SJSA1 (cell line): ENCODE measurements around the gene NTRK1. TPM values are rescaled to one million over a fixed set of nuclear protein-coding genes. Genes with fewer than 3 reads are reported as not detected.

ENCODE experiments used
- DNase-seq, 2 experiments: peaks; one replicate each; pipeline ENCODE4 v3.0.0-alpha.2; 2015 to 2020; ENCODE audit warnings: low spot score in 2 of 2, low read depth in 1 of 2
- H3K27ac ChIP-seq: fragments of 250-450 bp; sonication (Bioruptor Pico); 2 replicates; pipeline ENCODE4 v1.5.1; 2020; ENCODE audit warnings: mild to moderate bottlenecking, moderate library complexity
- H3K27me3 ChIP-seq: fragments of 250-450 bp; sonication (Bioruptor Pico); replicated peaks from 2 replicates; pipeline ENCODE4 v1.5.1; 2020; ENCODE audit warnings: mild to moderate bottlenecking, moderate library complexity
- H3K36me3 ChIP-seq: fragments of 250-450 bp; sonication (Bioruptor Pico); 2 replicates; pipeline ENCODE4 v1.5.1; 2020; ENCODE audit warnings: mild to moderate bottlenecking
- H3K4me1 ChIP-seq: fragments of 250-450 bp; sonication (Bioruptor Pico); replicated peaks from 2 replicates; pipeline ENCODE4 v1.6.1; 2021; ENCODE audit warnings: mild to moderate bottlenecking
- H3K4me3 ChIP-seq: fragments of 250-450 bp; sonication (Bioruptor Pico); 2 replicates; pipeline ENCODE4 v1.5.1; 2020; ENCODE audit warnings: mild to moderate bottlenecking
- H3K9me3 ChIP-seq: fragments of 250-450 bp; sonication (Bioruptor Pico); replicated peaks from 2 replicates; pipeline ENCODE4 v1.5.1; 2020; ENCODE audit warnings: mild to moderate bottlenecking
- total RNA-seq: library from RNA; depleted of rRNA; stranded (reverse); fragments of >200 nt; shearing (Covaris generic); gene quantifications from 2 replicates; pipeline ENCODE4 v1.2.3, GENCODE V29; 2014

Gene NTRK1
- total RNA-seq, 1 experiment from 2014 or later: not detected

DNA sequence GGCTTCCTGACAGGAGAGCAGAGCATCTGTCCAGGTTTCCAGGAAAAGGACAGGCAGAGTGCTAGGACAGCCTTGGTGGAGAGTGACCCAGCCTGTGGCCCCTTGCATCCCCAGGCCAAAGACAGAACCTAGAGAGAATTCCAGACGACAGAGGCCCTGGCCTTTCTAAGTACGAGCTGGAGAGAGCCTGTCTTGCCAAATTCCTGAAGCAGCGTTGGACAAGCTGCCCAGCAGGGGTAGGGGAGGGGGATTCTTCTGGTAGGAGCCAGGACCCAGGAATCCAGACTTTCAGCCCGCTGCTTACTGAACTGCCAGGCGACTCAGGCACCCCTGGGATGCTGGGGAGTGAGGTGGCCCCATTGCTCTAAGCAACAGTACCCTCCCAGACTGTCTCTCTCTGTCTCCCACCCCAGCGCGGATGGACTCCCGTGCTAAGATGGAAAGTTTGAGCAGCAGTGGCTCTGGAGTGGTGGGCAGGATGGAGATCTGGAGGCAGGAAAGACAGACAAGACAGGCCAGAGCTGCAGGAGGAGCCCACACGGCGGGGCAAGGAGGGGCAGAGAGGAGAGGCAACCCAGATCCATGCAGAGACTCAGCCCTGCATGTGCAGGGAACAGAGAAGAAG, 24.0 kb downstream of the NTRK1 start:
- H3K4me1 ChIP-seq: no peaks in the 10 kb centered on the region
- no peaks in the 10 kb centered on the region for H3K36me3 ChIP-seq
- H3K27me3 ChIP-seq: peaks cover 17% of the 10 kb centered on the region; the same call in 1 of the 2 replicates

DNA sequence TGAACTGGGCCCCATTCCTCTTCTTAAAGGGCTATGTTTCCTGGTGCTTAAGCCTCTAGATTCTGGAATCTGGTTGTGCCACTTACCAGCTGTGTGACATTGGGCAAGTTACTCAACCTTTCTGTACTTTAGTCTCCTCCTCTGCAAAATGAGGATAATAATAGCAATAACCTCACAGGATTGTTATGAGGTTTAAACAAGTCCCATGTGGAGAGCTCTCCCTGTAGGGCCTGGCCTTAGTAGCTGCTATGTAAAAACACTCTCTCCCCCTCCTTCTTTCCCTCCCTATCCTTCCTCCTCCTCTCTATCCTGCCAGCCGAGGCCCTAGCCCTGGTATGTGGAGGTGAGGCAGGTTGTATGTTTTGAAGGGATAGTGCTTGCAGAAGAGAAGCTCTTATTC, 24.6 kb downstream of the NTRK1 start:
- no peak for DNase-seq
- Histone ChIP-seq H3K27ac (no peak overlapping the region), H3K36me3 (no peaks in the 10 kb centered on the region), H3K9me3 (no peaks in the 10 kb centered on the region), H3K27me3 (peaks cover 10% of the 10 kb centered on the region; the same call in 1 of the 2 replicates), H3K4me1 (no peaks in the 10 kb centered on the region), H3K4me3 (no peak overlapping the region)

More for the DNA sequence above, 24.0 kb downstream of the NTRK1 start:
- DNase-seq: no peak
- Histone ChIP-seq H3K27ac (no peak overlapping the region), H3K4me3 (no peak overlapping the region), H3K9me3 (no peaks in the 10 kb centered on the region)

DNA sequence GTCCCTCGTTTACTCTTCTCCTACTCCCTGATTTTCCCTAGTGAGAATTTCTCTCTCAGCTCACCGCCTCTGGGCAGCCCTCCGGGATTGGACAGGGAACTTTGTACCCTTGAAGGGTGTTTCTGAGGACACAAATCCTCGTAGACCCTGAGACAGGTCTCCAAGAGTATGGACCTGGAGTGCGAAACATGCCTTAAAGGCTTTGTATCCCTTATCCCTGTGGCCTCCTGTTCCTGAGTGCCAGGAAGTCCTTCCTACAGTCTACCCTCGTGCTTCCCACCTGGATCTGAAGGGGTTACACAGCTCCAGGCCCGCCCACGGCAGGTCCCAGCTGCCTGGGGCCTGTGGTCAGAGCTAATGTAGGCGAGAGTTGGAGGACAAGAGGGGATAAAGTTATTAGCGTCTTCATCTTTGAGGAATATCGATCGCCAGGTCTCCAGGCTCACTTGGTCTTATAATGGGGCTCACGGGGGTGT, 25.3 kb downstream of the NTRK1 start:
- H3K9me3 ChIP-seq: no peaks in the 10 kb centered on the region
- H3K36me3 ChIP-seq: no peaks in the 10 kb centered on the region
- H3K27ac ChIP-seq: no peak overlapping the region
- no peak for DNase-seq
- H3K4me3 ChIP-seq: no peak overlapping the region
- H3K27me3 ChIP-seq: peaks cover 4% of the 10 kb centered on the region; the same call in 1 of the 2 replicates
- no peaks in the 10 kb centered on the region for H3K4me1 ChIP-seq

DNA sequence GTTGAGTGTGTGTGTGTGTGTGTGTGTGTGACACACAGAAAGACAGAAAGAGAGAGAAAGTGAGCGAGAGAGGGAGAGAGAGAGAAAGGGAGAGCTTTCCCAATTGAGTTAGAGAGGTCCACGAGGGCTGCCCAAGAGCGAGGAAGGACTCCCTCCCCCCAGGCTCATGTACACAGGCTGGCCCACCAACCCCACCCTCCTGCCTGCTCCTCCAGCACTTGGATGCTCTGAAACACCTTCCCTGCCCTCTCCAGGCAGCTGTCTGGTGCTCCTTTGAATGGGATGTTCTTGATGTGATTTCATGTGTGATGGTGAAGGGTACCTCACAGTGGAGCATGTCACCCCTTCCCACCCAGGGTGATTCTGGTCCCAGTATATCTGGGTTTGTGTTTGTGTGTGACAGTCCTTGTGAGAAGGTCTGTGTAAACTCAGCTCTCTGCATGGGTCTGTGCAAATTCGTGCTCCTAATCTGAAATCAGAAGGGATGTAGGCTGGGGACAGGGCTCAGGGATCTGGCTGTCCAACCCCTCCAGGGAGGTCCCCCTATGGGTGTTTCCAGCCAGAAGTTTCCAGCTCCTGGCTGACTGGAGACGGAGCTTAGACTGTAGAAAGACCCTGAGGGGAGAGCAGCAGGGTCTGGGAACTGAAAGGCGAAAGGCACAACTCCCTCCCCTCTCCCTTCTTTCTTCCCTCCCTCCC, 26.1 kb downstream of the NTRK1 start:
- Histone ChIP-seq H3K4me3 (no peak overlapping the region), H3K9me3 (no peaks in the 10 kb centered on the region), H3K36me3 (no peaks in the 10 kb centered on the region), H3K4me1 (no peaks in the 10 kb centered on the region), H3K27ac (no peak overlapping the region), H3K27me3 (peaks cover 3% of the 10 kb centered on the region; the same call in 1 of the 2 replicates)
- DNase-seq: no peak

DNA sequence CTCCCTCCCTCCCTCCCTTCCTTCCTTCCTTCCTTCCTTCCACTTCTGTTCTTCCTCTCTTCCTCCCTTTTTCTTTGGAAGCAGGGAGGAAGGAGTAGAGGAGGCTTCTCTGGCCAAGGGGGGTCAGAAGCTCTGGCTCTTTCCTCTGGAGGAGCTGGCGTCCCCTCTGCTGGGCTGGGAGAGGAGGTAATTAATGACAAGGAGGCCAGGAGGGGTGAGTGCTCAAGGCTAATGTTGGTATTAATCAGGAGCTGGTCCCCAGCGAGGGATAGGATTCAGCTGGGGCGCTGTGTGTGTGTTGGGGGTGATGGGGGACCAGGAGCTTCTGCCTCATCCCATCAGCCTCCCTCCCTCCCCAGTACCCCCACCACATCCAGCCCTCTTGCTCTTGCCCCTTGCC, 26.7 kb downstream of the NTRK1 start:
- peaks cover 4% of the 10 kb centered on the region; the same call in 1 of the 2 replicates for H3K4me1 ChIP-seq
- H3K27me3 ChIP-seq: peaks cover 6% of the 10 kb centered on the region
- H3K4me3 ChIP-seq: no peak overlapping the region
- no peaks in the 10 kb centered on the region for H3K9me3 ChIP-seq
- H3K36me3 ChIP-seq: no peaks in the 10 kb centered on the region
- DNase-seq: no peak
- no peak overlapping the region for H3K27ac ChIP-seq

DNA sequence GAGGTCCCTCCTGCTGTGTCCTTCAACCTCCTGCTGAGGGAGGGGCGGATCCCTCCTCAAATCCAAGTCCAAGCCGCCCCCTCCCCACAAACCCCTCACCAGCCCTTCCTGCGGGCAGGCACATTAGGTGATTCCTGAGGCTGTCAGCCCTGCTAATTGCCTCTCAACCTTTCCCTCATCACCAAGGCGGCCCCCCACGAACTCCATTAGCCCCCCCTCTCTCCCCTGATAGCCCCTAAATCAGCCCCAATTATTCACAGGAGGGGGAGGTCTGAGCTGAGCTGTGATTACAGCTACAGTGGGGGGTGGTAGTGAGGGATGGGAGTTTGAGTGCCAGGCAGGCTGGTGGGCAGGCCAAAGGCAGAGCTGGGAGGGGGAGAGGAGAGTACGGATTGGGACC, 27.1 kb downstream of the NTRK1 start:
- Histone ChIP-seq H3K9me3 (no peaks in the 10 kb centered on the region), H3K27me3 (peaks cover 6% of the 10 kb centered on the region), H3K27ac (no peak overlapping the region), H3K4me1 (peaks cover 4% of the 10 kb centered on the region; the same call in 1 of the 2 replicates), H3K4me3 (no peak overlapping the region), H3K36me3 (no peaks in the 10 kb centered on the region)
- no peak for DNase-seq

DNA sequence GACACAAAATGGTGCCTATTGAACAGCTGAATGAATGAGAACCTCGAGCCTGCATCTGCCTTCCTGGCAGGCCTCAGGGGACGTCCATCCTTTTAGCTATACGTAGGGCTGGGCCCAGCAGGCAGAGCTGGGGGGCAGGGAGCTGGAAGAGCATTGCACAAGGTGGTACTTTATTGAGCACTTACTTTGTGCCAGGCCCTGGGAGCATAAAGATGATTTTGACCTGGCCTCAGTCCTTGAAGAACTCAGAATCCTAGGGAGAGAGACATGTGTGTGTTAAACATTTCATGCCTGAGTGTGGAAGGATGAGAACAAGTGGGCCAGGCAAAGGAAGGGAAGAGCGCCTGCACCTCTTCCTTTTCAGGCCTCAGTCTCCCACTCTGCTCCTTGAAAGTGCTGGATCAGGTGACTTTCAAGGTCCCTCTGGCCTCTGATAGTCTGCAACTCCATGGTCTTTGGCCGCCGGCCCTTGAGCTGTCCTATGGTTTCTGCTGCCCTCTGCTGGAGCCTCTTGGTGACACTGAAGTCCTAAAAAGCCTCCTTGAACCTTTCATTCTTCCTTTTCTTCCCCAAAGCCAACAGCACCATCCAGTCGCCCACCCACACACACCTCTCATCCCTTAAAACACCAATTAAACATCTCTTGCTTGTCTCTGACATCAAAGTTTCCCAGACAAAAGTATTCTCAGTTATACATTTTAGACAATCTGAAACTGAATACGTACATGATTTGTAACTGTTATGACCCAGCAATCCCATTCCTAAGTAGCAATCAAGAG, 29.3 kb downstream of the NTRK1 start:
- no peak overlapping the region for H3K27ac ChIP-seq
- no peaks in the 10 kb centered on the region for H3K9me3 ChIP-seq
- H3K36me3 ChIP-seq: no peaks in the 10 kb centered on the region
- H3K4me1 ChIP-seq: peaks cover 10% of the 10 kb centered on the region
- DNase-seq: peak; percentile 51 to 76
- peaks cover 6% of the 10 kb centered on the region for H3K27me3 ChIP-seq
- no peak overlapping the region for H3K4me3 ChIP-seq

DNA sequence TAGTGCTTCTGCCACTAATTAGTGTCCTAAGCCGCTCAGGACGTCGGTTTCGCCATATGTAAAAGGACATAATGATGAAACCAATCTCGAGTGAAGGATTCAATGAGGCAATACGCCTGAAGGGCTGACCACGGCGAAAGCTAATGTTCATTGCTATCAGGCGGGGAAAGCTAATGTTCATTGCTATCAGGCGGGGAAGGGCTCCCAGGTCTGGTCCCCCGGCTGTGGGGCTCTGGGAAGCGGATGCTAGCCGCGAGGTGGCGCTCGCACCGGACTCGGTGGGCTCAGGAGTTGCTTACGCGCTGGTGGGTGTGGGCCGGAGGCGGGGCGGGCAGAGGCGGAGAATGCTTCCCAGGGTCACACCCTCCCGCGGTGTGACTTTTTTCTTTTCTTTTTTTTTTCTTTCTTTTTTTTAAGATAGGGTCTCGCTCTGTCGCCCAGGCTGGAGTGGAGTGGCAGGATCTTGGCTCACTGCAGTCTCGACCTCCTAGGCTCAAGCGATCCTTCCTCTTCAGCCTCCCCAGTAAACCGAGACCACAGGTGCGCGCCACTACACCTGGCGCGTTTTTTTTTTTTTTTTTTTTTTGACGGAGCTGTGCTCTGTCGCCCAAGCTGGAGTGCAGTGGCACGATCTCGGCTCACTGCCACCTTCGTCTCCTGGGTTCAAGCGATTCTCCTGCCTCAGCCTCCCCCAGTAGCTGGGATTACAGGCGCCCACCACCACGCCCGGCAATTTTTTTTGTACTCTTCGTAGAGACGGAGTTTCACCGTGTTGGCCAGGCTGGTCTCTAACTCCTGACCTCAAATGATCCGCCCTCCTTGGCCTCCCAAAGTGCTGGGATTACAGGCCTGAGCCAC, 31.8 kb downstream of the NTRK1 start:
- H3K9me3 ChIP-seq: no peaks in the 10 kb centered on the region
- peak; percentile 72 to 94 for DNase-seq
- no peak overlapping the region for H3K27ac ChIP-seq
- no peak overlapping the region for H3K4me3 ChIP-seq
- H3K4me1 ChIP-seq: peaks cover 34% of the 10 kb centered on the region
- peaks cover 4% of the 10 kb centered on the region; the same call in 1 of the 2 replicates for H3K27me3 ChIP-seq
- H3K36me3 ChIP-seq: no peaks in the 10 kb centered on the region

DNA sequence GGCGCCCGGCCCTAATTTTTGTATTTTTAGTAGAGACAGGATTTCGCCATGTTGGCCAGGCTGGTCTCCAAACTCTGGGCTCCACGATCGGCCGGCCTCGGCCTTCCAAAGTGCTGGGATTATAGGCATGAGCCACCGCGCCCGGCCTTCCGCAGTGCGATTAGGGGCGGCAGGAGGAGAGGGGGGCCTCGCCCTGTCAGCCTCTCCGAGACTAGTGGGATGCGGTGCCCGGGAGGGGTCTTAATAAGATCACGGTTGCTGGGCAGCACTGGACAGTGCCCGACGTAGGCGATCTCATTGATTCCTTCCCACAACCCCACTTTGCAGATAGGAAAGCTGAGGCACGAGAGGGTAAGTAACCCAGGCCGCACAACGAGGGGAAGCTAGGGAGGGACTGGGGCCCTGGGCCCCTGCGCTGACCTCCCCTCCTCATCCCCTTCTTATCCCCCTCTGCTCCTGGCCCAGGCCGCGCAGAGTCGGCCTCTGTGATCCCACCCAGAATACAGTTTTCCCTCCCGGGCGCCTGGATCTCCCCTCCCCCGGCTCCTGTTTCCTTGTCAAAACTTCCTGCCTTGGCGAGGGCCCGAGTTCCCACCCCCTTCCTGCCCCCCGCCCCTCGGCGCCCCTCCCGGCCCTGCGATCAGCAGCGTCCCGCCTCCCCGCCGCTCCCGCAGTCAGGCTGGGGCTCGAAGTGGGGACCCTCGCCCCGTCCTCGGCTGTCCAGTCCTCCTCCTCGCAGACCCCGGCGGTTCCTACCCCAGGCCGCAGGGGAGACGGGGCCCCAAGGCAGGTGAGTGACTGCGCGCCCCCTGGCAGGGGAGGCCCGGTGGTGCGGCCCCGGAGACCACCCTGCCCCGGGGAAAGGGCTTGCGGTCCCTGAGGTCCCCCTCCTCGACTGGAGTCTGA, 32.6 kb downstream of the NTRK1 start, which contains the start of gene PEAR1:
Gene PEAR1, plus strand, starts transcription at position 671 of the 906 bp plus-strand sequence. CDS start 10,209 bp downstream, outside the sequence.
- H3K4me3 ChIP-seq: no peak within 1 kb of the TSS
- H3K27ac ChIP-seq: no peak within 1 kb of the TSS
- no peak for DNase-seq
- H3K27me3 ChIP-seq: peaks cover 4% of the 10 kb centered on the region; the same call in 1 of the 2 replicates
- H3K4me1 ChIP-seq: peaks cover 43% of the 10 kb centered on the region
- H3K9me3 ChIP-seq: no peaks in the 10 kb centered on the region
- no peaks in the 10 kb centered on the region for H3K36me3 ChIP-seq

DNA sequence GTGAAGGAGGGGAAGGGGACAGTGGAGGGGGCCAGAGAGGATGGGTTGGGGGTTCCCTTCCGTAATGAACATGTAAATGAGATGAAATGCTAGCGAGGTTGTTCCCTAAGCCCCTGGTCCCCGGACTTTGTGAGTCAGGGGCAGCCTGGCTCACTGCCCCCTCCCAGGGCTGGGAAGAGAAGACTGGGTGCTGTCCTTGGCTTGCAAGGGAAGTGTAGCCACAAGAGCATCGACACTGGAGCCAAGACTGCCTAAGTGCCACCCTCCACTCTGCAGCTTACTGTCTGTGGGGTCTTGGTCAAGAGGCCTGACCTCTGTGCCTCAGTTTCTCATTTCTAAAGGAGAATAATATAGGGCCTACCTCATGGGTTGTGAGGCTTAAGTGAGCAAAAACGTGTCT, 33.3 kb downstream of the NTRK1 start:
- H3K36me3 ChIP-seq: no peaks in the 10 kb centered on the region
- H3K27me3 ChIP-seq: peaks cover 4% of the 10 kb centered on the region; the same call in 1 of the 2 replicates
- H3K4me3 ChIP-seq: no peak overlapping the region
- no peaks in the 10 kb centered on the region for H3K9me3 ChIP-seq
- peaks cover 50% of the 10 kb centered on the region for H3K4me1 ChIP-seq
- H3K27ac ChIP-seq: no peak overlapping the region
- no peak for DNase-seq

DNA sequence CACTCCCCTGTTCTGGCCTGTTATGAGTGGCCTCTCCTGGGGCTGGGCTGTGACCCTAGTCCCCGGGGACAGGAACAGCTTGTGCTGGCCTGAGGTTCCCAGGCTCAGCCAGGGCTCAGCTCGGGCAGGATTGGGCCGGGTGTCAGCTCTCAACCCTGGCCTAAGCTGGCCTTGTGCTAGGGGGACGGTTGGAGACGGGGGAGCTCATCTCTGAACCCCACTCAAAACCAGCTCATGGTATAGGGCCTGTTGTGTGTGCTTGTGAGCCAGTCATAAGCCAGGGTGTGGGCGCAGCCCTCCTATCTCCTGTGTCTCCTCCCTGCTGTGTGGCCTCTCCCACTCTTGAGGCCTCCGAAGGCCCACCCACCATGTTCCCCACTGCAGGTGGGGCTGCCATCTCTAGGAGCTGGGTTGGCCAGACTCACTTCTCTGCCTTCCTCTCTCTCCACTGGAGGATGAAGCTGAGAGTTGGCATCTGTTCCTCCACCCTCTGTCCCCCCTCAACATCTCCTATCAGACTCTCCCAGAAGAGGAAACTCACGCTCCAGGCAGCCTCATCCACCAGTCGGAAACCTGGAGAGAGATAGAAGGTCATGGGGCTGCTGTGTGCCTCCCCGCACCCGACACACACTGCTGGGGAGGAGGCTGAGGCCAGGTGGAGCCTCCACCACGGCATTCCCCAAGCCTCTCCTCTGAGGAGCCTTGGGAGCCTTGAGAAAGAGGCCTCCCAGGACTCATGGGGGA, 34.2 kb downstream of the NTRK1 start:
- H3K4me3 ChIP-seq: no peak overlapping the region
- no peaks in the 10 kb centered on the region for H3K9me3 ChIP-seq
- no peak for DNase-seq
- H3K27me3 ChIP-seq: peaks cover 4% of the 10 kb centered on the region; the same call in 1 of the 2 replicates
- H3K4me1 ChIP-seq: peaks cover 52% of the 10 kb centered on the region
- H3K36me3 ChIP-seq: no peaks in the 10 kb centered on the region
- peak overlapping the region; percentile 98 for H3K27ac ChIP-seq

DNA sequence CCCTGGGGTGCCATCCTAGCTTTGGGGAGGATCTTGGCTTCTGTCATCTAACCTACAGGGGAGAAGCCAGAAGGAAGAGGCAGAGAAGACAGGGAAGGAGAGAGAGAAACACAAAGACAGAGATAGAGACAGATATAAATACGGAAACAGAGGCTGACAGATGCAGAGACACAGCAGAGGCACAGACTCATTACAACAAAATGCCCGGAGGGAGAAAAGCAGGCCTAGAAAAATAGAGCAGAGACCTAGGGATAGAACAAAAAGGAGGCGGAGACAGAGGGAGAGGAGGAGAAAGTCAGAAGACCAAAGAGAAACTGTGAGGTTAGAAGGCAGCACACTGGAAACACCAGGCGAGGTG, 34.8 kb downstream of the NTRK1 start:
- H3K4me1 ChIP-seq: peaks cover 52% of the 10 kb centered on the region
- peak overlapping the region; percentile 98 for H3K27ac ChIP-seq
- no peaks in the 10 kb centered on the region for H3K9me3 ChIP-seq
- DNase-seq: peak in 1 of 2 experiments; percentile 28
- no peak overlapping the region for H3K4me3 ChIP-seq
- peaks cover 4% of the 10 kb centered on the region; the same call in 1 of the 2 replicates for H3K27me3 ChIP-seq
- H3K36me3 ChIP-seq: no peaks in the 10 kb centered on the region
